SIG-M5 treated with dmso at 0.1 percent for 504 hours (cell line): Measurements from ENCODE around the gene HOMER3.
A peak's percentile ranks its signal among the peaks of the same experiment; 100 is the strongest.
"Not testable (repeated sequence)": the region's sequence is repeated elsewhere in the genome, so short reads cannot be mapped to it uniquely, and the experiment has no call there.

Source experiments
- DNase-seq: peaks from one replicate; lab custom pipeline; 2025; ENCODE audit not compliant: unreplicated experiment; lab: John Stamatoyannopoulos, UW

HOMER3 gene

GRCh38 chr19:18954094-18954493 is 13.1 kb upstream of the HOMER3 start:
- DNase-seq = no peak

GRCh38 chr19:18952364-18953003 is 11.5 kb upstream of the HOMER3 start:
- not testable (repeated sequence) for DNase-seq

- DNase-seq = no peak
Measured at GRCh38 chr19:18951721-18952281, 10.8 kb upstream of the HOMER3 start.

- DNase-seq = no peak
Measured at GRCh38 chr19:18949858-18950257, 8.8 kb upstream of the HOMER3 start.

GRCh38 chr19:18948976-18949356 is 7.9 kb upstream of the HOMER3 start:
- DNase-seq = no peak

GRCh38 chr19:18948075-18948975 is 7.3 kb upstream of the HOMER3 start:
- DNase-seq = no peak

- no peak for DNase-seq
Measured at GRCh38 chr19:18946918-18947317, 5.9 kb upstream of the HOMER3 start.

- DNase-seq = no peak
Measured at GRCh38 chr19:18946335-18946734, 5.3 kb upstream of the HOMER3 start.

- DNase-seq = no peak
Measured at GRCh38 chr19:18945297-18945696, 4.3 kb upstream of the HOMER3 start.

- DNase-seq = no peak
Measured at GRCh38 chr19:18943465-18943864, 2.4 kb upstream of the HOMER3 start.

GRCh38 chr19:18942692-18943091 is 1.7 kb upstream of the HOMER3 start:
- DNase-seq = no peak

GRCh38 chr19:18941628-18942354 is 774 bp upstream of the HOMER3 start:
- DNase-seq = no peak

GRCh38 chr19:18939922-18940768 is 872 bp downstream of the HOMER3 start:
- DNase-seq = no peak

- no peak for DNase-seq
Measured at GRCh38 chr19:18939163-18939562, 1.9 kb downstream of the HOMER3 start.

GRCh38 chr19:18933297-18933696 is 7.7 kb downstream of the HOMER3 start:
- DNase-seq = no peak

- DNase-seq = peak; percentile 46
Measured at GRCh38 chr19:18932216-18932841, 8.7 kb downstream of the HOMER3 start.

GRCh38 chr19:18931316-18932162 is 9.5 kb downstream of the HOMER3 start:
- no peak for DNase-seq

GRCh38 chr19:18929311-18929710 is 11.7 kb downstream of the HOMER3 start:
- no peak for DNase-seq
